Measurements from ENCODE around the gene PAX2.

Gene PAX2

DNA sequence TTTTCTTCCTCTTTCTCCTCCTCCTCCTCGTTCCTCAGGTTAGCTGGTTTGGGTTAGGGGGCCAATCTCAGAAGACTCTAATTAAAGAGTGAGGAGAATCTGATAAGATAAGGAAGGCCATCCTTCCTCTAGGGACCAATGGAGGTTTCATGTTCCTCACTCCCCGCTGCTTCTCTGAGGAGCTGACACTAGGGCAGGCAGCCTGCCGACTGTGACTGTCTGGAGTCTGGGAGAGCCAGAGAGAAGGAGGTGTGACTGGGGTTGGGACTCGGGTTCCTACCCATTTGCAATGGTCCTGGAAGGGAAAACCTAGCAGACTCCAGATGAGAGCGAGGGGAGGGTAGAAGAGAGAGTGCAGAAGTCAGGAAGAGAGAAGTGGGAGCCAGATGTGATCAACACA lies 15.3 kb downstream of the PAX2 start:
- no peak for DNase-seq

DNA sequence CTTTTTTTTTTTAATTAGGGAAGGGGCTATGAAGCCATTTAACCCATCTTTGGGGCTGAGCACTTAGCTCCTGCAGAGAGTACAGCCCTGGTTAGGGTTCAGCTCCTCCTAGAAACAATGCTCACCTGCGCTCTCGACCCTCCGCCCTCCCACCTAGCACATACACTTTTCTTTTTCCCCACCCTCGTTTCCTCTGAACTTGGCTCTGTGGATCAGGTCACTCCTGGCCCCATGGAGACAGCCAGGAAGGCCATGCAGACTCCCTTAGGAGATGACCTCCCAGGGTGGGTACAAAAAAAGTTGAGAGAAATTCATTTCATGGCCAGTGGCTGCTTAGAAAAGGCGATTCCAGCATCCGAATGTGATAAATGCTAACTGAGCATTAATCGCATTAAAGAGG lies 15.8 kb downstream of the PAX2 start:
- DNase-seq: no peak

DNA sequence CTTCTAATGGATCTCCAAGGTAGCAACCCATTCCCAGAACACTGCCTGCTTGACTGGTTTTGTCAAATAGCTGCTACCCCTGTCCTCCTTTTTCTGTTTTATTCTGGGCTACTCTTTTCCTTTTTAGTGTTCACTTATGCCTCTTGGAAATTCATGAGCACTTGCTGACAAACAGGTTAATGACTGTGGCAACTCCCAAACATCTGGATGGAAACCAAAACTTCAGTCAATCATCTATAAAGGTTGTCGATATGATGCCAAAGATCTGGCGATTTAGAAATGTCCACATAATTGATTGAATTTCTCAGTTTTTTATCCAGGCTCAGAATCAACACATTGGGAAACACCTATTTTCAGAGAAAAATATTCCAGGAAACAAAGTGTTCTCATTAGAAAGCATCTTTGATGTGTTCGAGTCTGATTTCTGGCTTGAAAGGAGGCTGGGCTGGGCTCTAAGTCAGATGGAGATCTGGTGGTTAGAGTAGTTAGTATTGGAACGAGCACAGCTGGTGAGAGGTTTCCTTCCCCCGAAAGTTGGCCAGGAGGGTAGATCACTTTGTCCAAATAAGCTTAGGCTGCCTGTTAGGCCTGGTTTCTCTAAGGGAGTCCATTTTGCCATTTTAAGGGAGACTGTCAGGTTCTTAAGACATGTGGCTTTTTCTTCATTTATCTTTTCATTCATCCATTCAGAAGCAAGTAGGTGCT lies 17.8 kb downstream of the PAX2 start:
- DNase-seq: no peak

DNA sequence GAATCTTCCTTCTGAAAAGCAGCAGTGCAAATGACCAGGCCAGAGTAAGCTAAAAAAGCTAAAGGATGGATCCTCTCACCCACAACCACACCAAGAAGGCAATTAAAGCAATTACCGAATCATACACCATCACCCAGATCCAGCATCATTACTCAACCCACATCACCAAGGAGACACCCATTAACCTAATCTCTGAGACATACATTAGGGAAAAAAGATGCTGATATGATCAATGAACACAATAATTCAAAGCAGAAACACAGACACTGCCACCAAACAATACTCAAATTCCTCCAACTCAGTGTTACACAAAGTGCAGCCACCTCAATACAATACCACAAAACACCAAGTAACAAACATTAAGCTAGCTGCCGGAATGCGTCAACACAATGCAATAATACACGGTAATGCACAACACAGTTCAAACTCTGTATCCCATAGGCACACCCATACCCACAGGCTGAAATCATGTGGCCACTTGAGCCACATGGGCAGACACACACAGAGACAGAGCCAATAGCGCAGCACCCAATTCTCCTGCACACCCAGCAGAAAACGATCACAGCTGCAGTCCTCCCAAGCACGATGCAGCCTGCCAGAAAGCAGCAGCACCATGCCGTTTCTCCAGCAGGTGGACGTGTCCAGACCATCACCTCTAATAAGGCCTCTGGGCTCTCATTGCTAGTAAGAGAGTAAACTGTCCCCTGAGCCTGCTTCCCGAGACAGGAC lies 21.5 kb downstream of the PAX2 start:
- DNase-seq: no peak

DNA sequence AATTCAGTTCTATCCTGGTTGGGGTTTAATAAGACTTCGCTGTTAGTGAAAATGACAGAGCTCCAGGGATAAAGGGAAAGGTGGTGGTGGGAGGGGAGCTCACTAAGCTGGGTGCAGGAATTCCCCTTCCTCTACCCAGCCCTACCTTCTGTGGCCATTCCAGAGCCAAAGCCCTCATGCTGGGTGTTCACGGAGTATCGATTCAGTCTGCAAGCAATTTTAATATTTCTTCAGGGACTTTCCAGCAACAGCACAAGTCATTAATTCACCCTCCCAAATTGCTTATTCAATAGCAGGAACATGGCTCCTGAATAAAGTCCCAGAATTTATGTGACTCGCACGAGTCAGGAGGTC lies 22.0 kb downstream of the PAX2 start:
- DNase-seq: no peak

DNA sequence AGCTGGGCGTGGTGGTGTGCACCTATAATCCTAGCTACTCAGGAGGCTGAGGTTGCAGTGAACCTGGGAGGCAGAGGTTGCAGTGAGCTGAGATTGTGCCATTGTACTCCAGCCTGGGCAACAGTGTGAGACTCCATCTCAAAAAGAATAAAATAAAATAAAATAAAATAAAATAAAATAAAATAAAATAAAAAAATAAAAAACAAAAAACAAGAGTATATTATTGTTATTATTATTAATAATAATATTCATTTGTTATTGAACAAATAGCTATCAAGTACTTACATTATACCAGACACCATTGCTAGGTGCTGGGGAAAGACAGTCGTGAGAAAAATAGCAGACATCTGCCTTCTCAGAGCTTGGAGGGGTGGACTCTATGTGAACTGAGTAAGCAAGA lies 24.1 kb downstream of the PAX2 start:
- DNase-seq: no peak

DNA sequence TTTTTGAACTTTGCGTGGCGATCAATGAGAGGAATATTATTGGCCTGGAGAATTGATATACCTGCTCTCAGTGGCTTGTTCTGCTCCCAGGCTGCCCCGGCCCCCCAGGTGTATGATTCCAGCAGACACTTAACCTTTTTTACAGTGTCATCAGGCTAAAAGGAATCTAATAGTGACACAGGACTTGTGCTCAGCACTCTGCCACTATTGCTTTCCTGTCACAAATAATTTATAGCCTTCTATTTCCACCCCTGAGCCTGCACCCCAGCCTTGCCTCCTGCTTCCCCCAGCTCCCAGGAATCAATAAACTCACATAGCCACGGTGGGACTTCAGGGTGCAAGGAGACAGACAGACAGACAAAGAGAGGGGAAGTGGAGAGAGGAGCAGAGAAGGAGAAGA lies 28.3 kb downstream of the PAX2 start:
- no peak for DNase-seq

DNA sequence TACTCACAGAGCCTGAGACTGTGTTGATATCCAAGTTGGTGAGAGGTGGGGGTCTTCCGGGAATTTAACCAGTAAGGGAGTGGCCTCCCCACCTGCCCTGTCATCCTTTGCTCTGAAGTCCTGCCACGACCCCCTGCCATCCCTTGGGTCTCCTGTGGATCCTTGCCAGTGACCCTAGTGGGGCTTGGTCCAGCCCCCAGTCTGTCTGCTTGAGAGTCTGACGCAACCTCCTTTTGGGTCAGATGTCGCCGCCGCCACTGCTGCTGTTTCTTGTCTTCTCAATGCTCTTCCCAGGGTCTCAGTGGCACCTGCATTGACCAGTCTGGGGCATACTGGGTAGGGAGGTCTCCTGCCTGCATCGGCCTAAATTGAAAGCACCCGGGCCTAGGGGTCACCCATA lies 28.8 kb downstream of the PAX2 start:
- no peak for DNase-seq

DNA sequence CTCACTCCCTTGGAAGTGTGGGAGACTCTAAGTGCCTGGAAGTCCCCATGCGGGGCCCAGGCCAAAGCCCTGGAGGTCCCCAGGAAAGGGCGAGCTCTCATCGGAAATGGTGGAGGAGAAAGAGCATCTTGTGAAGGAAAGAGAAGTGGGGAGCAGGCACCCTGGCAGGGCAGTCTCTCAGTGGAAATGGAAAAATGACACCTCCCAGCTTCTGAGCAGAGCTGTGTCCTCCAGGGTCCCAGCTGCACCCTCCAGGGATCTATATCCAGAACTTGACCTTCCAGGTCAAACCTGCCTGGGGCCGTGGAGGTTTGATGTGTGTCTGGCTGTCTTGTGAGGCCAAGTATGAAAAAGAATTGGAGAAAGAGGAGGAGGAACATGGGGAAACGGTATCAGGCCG lies 29.5 kb downstream of the PAX2 start:
- no peak for DNase-seq

DNA sequence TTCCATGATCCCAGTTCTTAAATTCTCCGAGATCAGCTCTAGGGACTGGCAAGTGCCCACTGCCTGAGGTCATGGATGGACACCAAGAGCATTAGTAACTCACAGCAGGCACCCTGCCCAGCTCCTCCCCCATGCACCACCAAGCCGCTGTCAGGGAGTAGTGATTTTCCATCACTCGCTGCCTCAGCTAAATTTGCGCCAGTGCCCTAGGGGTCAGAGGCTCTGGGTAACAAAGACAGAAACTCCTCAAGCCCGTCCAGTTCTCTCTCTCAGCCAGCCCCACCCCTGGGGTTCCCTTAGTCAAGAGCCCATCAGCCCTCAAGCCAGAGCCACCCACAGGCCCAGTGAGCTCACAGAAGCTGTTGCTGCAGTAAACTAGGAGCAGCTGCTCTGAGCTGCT lies 30.0 kb downstream of the PAX2 start:
- no peak for DNase-seq

DNA sequence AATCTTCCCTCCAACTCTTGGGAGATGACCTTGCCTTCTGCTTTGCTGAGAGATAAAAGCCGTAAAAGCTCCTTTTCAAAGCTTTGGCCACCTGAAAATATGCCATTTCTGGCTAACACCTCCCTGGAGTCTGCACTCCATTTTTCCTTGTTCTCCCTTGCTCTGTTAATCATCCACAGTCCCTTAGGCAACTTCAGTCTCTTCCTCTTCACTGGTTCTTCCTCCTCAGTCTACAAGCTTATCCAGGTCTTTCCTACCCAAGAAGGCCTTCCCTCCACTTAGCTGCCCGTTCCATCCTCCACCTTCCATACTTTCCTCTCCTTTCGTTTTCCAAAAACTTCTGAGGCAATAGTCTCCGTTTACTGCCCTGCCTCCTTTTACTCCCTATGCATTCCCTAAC lies 30.5 kb downstream of the PAX2 start:
- DNase-seq: no peak

DNA sequence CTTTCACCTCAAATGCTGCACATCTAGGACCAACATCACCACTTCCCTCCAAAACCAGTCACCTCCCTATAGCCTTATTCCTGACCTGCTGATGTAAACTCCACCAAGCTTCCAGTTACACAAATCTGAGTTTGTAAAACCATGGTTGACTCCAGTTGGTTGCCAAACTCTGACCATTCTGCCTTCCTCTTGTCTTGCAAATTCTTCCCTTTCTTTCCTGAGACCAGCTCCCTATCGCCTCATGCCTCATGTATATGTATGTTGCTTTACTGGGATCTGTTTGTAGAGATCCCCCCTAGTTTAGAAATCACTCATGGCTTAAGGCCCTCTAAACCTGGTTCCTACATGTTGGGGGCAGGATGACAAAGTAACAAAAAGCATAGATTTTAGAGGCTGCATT lies 31.3 kb downstream of the PAX2 start:
- no peak for DNase-seq

DNA sequence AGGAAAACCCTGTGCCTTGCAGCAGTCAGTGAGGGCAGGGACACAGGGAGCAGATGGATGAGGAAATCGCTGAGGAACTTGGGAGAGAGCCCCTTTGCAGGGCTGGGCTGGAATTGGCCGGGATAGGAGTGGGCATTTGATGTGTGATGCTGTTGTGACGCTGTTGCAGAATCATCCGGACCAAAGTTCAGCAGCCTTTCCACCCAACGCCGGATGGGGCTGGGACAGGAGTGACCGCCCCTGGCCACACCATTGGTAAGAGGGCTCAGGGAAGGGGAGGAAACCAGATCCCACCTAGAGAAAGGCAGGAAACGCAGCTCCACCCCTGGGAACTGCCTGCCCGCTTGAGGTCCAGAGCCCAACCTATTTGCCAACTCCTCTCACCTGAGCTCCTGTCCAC lies 33.9 kb downstream of the PAX2 start:
- DNase-seq: no peak

DNA sequence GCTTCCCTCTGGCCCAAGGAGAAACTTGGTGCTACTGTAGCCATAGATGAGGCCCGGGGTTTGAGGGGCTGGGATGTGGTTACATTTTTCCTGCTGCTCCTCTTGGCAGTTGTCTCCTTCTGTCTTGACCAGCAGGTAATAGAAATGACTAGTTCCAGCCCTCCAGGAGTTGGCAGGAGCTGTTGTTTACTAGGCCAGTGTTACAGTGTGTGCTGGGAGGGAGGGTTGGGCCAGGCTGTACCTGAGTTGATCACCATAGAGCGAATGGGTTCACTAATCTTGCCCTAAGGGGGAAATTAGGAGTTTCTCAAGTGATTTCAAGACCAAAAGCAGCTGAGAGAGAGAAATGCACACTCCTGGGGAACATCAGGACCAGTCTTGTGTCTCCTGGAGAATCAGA lies 34.9 kb downstream of the PAX2 start:
- DNase-seq: no peak

DNA sequence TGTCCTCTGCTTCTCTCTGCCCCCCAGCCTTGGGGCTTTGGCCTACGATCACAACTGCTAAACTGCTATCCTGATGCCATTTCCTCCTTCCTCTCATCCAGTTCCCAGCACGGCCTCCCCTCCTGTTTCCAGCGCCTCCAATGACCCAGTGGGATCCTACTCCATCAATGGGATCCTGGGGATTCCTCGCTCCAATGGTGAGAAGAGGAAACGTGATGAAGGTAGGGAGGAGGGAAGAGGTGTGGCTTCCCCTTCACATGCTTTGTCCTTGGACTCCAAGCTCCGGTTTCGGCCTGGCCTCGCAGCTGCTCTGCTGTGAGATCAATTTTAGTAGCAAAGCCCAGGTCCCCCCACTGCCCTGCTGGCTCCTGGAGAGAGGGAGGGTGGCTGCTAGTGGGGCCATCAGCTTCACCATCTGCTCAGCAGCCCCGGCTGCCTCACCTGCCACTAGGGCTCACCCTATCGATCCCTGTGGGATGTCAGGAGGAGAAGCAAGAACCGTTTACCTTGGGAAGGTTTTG lies 35.8 kb downstream of the PAX2 start:
- no peak for DNase-seq

DNA sequence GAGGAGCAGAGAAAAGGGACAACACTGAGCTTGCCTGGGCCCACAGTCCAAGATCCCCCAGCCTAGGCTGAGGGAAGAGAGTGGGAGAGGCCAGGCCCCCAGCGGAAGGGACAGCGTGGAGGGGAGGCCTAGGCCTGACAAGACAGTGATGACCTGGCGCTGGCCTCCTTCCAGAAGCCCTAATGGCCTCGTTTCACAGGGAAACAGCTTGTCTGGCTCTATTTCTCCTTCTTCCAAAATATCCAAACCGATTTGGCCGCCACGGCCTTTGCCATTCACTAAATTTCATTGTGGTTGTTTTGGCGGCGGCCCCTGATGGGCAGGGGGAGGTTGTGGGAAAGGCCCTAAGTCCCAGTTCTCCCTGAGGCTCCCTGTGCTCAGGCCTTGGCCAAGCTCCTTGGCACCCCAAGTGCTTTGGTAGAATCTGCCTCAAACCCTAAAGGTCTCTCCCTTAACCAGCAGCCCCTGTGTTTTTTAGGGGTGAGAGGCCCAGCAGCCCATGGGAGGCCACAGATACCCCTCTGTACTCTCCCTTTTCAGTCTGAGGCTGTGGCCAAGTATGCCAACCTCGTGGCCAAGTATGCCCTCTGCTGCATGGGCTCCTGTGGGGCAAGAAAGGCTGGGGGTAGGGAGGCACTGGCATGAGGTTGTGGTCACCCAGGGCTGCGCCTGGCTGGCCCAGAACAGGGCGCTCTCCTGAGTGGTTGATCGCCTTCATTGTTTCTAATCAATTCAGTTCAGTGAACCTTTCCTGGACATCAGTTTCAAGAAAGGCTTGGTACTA lies 37.3 kb downstream of the PAX2 start:
- DNase-seq: no peak

DNA sequence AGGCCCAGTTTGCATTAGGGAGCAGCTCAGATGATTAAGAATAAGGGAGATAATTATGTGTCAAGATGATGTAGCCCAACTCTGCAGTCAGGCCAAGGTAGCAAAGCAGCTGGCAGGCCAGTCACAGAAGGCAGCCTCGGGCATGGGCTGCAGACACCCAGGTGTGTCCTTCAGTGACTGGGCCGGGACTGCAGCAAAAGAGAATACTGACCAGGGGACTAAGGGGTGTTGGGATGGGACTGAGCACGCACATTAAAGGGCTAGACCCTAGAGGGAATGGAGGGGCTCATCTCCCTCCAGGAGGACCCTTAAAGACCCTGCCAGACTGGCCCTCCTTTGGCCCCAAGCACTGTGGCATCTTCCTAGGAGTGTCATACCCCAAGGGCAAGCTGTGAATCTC lies 38.7 kb downstream of the PAX2 start:
- no peak for DNase-seq

DNA sequence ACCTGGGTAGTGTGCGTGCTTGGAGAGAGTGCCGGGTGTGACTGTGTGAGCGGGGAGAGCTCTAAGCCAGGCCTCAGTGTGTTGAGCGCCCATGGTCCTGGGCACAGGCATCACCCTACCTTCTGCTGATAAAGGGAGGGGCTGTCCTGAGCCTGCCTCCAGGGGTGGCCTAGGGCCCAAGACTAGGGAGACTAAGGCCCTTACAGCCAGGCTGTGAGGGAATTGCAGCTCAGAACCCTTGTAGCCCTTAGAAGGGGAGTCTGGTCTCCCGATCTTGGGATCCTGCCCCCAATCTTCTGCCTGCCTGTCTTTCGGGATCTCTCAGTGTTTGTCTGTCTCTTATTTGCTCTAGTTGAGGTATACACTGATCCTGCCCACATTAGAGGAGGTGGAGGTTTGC lies 41.2 kb downstream of the PAX2 start:
- no peak for DNase-seq

DNA sequence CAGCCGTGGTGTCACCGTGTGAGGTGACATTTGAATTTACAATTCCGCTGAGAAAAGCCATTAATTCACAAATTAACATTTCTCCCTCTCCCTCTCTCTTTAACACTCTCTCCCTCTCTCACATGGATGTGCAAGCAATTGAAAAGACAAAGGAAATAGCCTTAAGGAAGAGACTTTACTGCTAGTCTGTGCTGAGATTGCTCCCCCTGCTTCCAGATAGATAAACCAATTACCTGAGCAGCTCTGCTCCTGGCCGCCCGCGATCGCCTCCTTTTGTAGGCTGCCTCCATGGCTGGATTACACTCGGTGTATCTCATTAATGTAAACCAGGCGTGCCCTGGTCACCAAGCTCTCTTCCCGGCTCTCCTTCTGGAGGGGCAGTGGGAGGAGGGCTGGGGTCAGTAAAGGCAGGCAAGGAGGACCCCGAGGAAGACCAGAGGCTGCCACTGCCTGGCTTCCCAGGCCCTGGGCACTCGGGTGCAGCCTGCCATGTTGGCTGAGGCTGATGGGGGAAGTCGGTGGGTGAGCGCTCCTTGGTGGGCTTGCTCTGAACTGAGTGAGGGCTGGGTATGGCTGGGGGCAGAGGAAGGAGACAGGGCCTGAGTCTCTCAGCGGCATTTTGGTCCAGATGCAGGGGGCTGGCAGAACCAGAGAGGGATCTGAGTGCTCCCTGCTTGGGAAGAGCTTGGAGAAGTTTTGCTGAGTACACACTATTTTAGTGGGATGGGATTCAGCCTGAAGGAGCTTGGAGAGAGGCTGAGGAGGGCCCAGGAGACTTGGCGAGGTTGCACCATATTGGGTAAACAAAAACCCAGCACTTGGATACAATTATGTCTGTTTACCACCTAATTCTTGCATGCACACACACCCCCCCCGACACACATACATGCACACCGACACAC lies 42.9 kb downstream of the PAX2 start:
- no peak for DNase-seq

DNA sequence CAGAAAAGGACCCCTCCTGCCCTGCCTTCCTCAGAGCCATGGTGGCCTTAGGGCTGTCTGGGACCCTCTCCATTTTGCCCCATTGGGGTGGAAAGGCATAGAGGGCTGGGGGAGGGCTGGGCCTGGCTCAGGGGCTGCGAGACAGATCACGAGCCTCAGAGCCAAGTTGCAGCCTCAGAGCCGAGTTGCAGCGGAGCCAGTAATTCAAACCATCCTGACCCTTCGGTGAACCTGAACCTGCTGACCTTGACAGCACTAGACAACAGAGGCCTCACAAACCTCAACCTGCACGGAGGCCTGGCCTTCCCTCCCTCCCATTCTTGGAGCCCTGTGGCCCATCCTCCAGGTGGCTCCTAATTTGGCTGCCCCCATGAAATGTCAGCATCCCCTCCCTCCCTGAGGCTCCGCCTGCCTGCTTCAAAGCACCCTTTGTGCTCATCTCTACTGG lies 45.4 kb downstream of the PAX2 start:
- DNase-seq: no peak

DNA sequence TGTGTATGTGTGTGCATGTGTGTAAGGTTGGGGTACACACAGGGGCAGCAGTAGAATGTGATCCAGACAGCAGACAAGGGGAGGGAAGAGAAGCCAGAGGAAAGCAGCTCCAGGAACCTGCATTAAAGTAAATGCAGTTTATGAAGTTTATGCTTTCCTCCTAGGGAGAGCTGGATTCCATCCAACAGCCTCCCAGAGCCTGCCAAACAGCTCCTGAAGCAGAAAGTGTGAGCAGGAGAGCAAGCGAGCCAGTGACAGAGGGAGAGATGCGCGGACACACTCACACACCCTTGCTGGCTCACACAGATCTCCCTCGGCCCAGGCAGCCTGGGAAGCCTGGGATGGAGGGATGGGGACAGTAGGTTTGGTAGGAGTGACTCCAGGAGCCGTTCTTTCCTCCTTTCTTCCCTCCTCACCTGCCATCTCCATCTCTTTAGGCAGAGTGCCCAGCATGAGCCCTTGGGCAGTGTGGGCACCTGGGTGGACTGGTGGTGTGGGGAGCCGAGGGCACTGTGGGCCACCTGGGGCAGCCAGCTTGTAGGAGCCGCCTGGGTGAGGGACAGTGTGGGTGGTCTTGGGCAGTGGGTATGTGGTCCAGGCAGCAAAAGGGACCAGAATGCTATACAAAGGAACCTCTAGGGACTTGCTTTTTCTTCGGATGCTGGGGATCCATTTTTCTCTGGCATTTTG lies 46.1 kb downstream of the PAX2 start:
- DNase-seq: no peak

DNA sequence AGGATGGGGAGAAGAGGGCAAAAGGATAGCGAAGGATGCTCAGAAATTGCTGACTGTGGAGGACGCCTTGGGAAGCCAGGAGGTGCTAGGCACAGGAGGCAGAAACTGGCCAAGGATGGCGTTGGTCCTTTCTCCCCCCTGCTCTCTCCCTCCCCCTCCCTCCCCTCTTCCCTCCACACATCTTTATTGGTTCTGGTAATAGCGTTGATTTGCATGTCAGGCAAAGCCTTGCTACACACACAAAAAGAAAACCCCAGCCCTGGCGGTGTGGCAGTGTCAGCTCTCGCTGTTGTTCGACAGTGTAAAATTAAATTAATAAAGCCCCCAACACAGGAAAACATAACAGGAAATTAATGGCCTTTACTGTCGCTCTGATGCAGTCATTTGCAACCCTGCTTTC lies 47.2 kb downstream of the PAX2 start:
- no peak for DNase-seq
